Measurements from ENCODE around the gene ARHGAP26.

The ARHGAP26 gene

DNA sequence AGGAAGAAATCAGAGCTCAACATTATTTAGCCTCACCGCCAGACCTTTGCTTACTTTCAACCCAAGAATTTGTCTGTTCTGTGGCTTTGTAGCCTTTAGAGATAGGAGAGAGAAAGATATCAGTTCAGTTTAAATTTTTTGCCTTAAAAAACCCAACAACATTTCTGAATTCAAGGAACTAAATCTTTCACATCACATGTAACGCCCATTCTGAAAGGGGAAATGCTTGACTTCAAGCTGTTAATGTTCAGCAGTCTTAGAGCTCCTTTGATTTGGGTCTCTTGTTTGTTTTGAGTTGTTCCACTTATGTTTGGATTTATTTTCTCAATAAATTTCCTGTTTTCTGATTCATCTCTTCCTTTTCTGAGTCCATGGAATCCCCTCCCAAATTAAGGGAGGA is 294.5 kb downstream of the ARHGAP26 start:
- Histone ChIP-seq H3K27me3 (ENCODE audit: insufficient read depth, low read depth) (no peaks in the 10 kb centered on the region), H3K27ac (no peak overlapping the region), H3K36me3 (ENCODE audit: insufficient read depth) (no peaks in the 10 kb centered on the region), H2AFZ (ENCODE audit: low read depth) (no peak overlapping the region), H3K4me3 (IDR thresholded peaks at IDR 0.05; ENCODE audit: insufficient read depth, low read depth, low read length) (no peak overlapping the region), H3K9ac (no peak overlapping the region), H3K79me2 (ENCODE audit: insufficient read depth, low read depth) (no peaks in the 10 kb centered on the region), H4K20me1 (ENCODE audit: insufficient read depth) (no peaks in the 10 kb centered on the region), H3K4me1 (ENCODE audit: low read depth, poor library complexity, severe bottlenecking) (peaks cover 88% of the 10 kb centered on the region), H3K4me2 (no peak overlapping the region)
- TF ChIP-seq, protein P1, sequence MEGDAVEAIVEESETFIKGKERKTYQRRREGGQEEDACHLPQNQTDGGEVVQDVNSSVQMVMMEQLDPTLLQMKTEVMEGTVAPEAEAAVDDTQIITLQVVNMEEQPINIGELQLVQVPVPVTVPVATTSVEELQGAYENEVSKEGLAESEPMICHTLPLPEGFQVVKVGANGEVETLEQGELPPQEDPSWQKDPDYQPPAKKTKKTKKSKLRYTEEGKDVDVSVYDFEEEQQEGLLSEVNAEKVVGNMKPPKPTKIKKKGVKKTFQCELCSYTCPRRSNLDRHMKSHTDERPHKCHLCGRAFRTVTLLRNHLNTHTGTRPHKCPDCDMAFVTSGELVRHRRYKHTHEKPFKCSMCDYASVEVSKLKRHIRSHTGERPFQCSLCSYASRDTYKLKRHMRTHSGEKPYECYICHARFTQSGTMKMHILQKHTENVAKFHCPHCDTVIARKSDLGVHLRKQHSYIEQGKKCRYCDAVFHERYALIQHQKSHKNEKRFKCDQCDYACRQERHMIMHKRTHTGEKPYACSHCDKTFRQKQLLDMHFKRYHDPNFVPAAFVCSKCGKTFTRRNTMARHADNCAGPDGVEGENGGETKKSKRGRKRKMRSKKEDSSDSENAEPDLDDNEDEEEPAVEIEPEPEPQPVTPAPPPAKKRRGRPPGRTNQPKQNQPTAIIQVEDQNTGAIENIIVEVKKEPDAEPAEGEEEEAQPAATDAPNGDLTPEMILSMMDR (conservative IDR thresholded peaks at IDR 0.05; ENCODE audit: low read depth, low read length): no peak

DNA sequence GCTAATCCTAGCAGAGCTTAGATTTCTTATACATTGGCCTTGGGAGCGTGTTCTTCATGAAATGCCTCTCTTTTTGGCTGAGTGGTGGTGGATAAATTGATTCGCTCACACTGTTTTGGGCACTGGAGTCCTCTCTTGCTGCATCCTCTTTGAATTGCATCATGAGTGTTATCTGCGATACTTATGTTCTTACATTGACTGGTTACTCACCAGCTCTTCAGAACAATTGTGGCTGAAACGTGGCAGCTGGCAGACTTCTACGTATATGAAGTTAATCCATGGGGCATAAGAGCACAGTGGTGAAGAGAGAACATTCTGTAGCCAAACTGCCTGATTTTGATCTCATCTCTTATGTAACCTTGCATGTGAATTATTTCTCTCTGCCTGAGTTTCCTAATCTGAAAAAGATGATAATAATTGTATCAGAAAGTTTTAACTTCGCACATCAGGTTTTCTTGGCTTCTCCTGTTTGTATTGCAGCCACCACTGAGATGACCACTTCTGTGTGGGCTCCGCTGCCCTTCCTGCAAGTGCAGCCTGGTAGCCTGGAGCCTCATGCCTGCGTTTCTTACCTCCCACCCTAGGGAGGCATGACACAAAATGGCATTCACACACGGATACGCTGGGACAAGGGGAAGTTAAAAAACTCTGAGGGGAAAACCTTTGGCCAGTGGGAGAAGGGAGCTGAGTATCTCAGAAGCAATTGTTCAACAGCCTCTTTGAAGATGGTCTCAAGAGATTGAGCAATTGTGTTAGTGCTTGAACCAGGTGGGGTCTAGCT is 295.2 kb downstream of the ARHGAP26 start:
- Histone ChIP-seq H3K4me2 (no peak overlapping the region), H3K27ac (no peak overlapping the region), H3K79me2 (ENCODE audit: insufficient read depth, low read depth) (no peaks in the 10 kb centered on the region), H3K9ac (no peak overlapping the region), H4K20me1 (ENCODE audit: insufficient read depth) (no peaks in the 10 kb centered on the region), H3K27me3 (ENCODE audit: insufficient read depth, low read depth) (no peaks in the 10 kb centered on the region), H3K4me1 (ENCODE audit: low read depth, poor library complexity, severe bottlenecking) (peaks cover 81% of the 10 kb centered on the region), H2AFZ (ENCODE audit: low read depth) (no peak overlapping the region), H3K4me3 (IDR thresholded peaks at IDR 0.05; ENCODE audit: insufficient read depth, low read depth, low read length) (no peak overlapping the region), H3K36me3 (ENCODE audit: insufficient read depth) (no peaks in the 10 kb centered on the region)
- TF ChIP-seq, protein P1 (conservative IDR thresholded peaks at IDR 0.05; ENCODE audit: low read depth, low read length): no peak

DNA sequence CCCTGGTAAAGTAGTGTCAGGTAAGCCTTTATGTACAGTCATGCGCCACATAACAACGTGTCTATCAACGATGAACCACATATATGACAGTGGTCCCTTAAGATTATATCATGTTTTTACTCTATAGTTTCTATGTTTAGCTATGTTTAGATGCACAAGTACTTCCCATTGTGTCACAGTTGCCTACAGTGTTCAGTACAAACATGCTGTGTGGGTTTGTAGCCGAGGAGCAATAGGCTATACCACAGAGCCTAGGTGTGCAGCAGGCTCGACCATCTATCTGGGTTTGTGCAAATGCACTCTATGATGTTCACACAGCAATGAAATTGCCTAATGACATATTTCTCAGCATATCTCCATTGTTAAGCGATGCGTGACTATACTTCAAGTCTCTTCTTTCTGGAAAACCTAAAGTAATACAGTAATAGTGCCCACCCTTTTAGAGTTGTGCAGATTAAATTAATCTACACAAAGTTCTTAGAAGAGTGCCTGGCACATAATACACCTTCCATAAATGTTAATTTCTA is 295.9 kb downstream of the ARHGAP26 start:
- no peak overlapping the region for H3K4me3 ChIP-seq (IDR thresholded peaks at IDR 0.05; ENCODE audit: insufficient read depth, low read depth, low read length)
- peak overlapping the region; percentile 61; the same call in 1 of the 2 replicates for H3K4me2 ChIP-seq
- H3K9ac ChIP-seq: peak overlapping the region; percentile 9; the same call in 1 of the 2 replicates
- no peak overlapping the region for H2AFZ ChIP-seq (ENCODE audit: low read depth)
- no peaks in the 10 kb centered on the region for H3K79me2 ChIP-seq (ENCODE audit: insufficient read depth, low read depth)
- H3K4me1 ChIP-seq (ENCODE audit: low read depth, poor library complexity, severe bottlenecking): peaks cover 74% of the 10 kb centered on the region
- no peaks in the 10 kb centered on the region for H4K20me1 ChIP-seq (ENCODE audit: insufficient read depth)
- TF ChIP-seq, protein P1 (conservative IDR thresholded peaks at IDR 0.05; ENCODE audit: low read depth, low read length): no peak
- H3K36me3 ChIP-seq (ENCODE audit: insufficient read depth): no peaks in the 10 kb centered on the region
- H3K27ac ChIP-seq: peak overlapping the region; percentile 64
- H3K27me3 ChIP-seq (ENCODE audit: insufficient read depth, low read depth): no peaks in the 10 kb centered on the region

DNA sequence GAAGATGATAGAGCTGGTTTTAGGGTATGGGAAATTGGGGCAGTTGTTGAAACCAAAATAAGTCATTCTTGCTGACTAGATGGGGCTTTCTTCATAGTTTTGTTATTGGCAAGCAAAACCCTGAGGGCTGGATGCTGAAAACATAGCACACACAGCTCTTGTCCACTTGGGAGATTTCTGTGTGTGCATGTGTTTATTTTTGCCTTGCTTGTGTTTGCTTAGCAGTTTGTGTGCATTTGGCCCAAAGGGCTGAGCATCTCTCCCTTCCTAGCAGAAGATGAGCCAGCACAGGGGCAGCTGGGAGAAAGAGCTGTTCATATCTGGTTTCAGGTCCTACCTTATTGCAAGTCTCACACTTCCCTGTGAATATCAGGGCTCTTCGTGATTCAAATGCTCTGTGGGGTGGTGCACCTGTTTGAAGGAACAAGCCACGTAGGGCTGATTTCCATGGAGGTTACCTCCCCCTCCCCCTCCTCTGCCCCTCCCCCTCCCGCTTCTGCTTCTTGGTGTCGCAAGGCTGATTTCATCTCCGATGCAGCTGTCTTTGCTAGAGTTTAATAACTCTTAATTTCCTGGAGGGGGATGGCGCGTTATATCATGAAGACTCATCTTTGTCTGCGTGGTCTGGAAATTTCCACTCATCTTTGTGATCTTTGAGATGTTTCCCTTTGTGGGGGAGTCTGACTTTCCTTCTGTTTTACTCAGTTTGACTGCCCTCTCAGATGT is 296.5 kb downstream of the ARHGAP26 start:
- H4K20me1 ChIP-seq (ENCODE audit: insufficient read depth): no peaks in the 10 kb centered on the region
- peak overlapping the region; percentile 61 for H3K4me2 ChIP-seq
- peak overlapping the region; percentile 64 for H3K27ac ChIP-seq
- H3K4me1 ChIP-seq (ENCODE audit: low read depth, poor library complexity, severe bottlenecking): peaks cover 68% of the 10 kb centered on the region
- no peaks in the 10 kb centered on the region for H3K36me3 ChIP-seq (ENCODE audit: insufficient read depth)
- no peaks in the 10 kb centered on the region for H3K79me2 ChIP-seq (ENCODE audit: insufficient read depth, low read depth)
- TF ChIP-seq, protein P1 (conservative IDR thresholded peaks at IDR 0.05; ENCODE audit: low read depth, low read length): no peak
- H3K27me3 ChIP-seq (ENCODE audit: insufficient read depth, low read depth): no peaks in the 10 kb centered on the region
- peak overlapping the region; percentile 9; the same call in 1 of the 2 replicates for H3K9ac ChIP-seq
- no peak overlapping the region for H3K4me3 ChIP-seq (IDR thresholded peaks at IDR 0.05; ENCODE audit: insufficient read depth, low read depth, low read length)
- H2AFZ ChIP-seq (ENCODE audit: low read depth): 0 out of 2 replicates have a peak overlapping the region, but pooled peaks have one; percentile 0
